ENCODE data around the gene KAZN. TPM values are rescaled to one million over a fixed set of nuclear protein-coding genes. Genes with fewer than 3 reads are reported as not detected.

KAZN gene
- total and polyA plus RNA-seq, 9 donors = 5.1 to 17.4 (median 14.3) TPM

DNA sequence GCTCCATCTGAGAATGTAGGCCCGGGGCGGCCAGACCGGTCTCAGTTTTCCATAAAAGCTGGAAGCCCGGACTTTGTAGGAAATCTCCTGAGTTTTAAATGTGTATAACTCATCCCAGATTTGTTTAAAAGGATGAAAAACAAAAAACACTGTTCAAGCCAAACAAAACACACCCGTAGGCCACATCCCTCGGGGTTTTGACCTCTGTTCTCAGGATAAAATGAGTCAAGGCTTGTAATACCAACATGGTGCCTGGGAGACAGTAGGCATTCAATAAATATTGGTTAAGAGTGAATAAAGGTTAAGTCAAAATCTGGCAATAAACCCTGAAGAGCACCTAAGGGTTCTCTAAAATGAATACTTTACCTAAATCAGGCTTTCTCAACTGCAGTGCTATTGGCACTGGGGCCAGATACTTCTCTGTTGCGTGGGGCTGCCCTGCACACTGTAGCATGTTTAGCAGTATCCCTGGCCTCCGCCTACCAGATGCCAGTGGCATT, 55.0 kb downstream of the KAZN start:
- no peaks in the 10 kb centered on the region for H3K36me3 ChIP-seq (ENCODE audit: control insufficient read depth, insufficient read depth, low read length)
- no peak overlapping the region for H3K4me3 ChIP-seq (ENCODE audit: low read length)
- peak; percentile 37 for DNase-seq
- 86% methylated on average over 2 of the region's 8 CpGs for WGBS (ENCODE audit: insufficient coverage)
- H3K4me1 ChIP-seq (ENCODE audit: control insufficient read depth, insufficient read depth, low read length) = peaks cover 2% of the 10 kb centered on the region
- H3K27ac ChIP-seq (ENCODE audit: low read length) = no peak overlapping the region
- H3K9me3 ChIP-seq (replicated peaks; ENCODE audit: control insufficient read depth, low read depth, low read length) = no peaks in the 10 kb centered on the region
- H3K27me3 ChIP-seq (ENCODE audit: control insufficient read depth, insufficient read depth, low read length) = no peaks in the 10 kb centered on the region

DNA sequence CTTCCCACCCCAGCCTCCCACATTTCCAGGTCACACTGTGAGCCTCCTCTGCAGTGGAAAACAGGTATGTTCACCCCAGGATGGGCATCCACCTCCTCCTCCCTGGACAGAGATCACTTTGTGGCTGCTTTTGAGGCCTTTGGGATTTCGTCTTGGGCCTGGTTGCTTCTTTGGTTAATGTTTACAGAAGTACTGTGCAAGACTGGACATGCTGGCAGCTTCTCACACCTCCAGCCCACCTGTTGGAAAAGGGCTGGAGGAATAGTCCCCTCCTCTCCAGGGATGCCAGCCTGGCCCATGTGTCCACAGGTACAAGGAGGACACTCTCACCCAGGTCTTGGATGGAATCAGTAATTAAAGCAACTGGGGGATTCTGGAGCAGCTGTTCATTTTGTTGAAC, 56.1 kb downstream of the KAZN start:
- DNase-seq = no peak
- H3K27ac ChIP-seq (ENCODE audit: low read length) = no peak overlapping the region
- no peaks in the 10 kb centered on the region for H3K9me3 ChIP-seq (replicated peaks; ENCODE audit: control insufficient read depth, low read depth, low read length)
- WGBS (ENCODE audit: insufficient coverage) = no CpG with 5 or more reads among the region's 1 CpG
- no peaks in the 10 kb centered on the region for H3K36me3 ChIP-seq (ENCODE audit: control insufficient read depth, insufficient read depth, low read length)
- H3K4me3 ChIP-seq (ENCODE audit: low read length) = no peak overlapping the region
- H3K4me1 ChIP-seq (ENCODE audit: control insufficient read depth, insufficient read depth, low read length) = no peaks in the 10 kb centered on the region
- no peaks in the 10 kb centered on the region for H3K27me3 ChIP-seq (ENCODE audit: control insufficient read depth, insufficient read depth, low read length)

DNA sequence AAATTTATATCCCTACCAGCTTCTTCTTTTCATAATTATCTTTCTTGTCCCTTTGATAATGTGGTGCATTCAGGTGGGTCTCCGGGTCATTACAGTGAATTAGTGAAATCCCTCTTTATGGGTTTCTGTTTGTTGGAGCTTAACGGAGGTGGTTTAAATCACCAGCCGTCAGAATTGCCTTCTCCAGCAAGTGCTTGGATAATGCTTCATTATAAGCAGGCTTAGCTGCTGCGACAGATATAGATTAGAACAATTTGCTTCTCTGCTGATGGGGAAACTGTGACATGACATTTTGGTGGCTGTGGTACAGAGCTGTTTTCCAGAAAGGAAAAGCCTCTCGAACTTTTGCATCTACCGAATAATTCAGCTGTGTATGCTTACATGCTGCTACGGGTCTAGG, 56.9 kb downstream of the KAZN start:
- no peaks in the 10 kb centered on the region for H3K27me3 ChIP-seq (ENCODE audit: control insufficient read depth, insufficient read depth, low read length)
- H3K36me3 ChIP-seq (ENCODE audit: control insufficient read depth, insufficient read depth, low read length) = no peaks in the 10 kb centered on the region
- H3K27ac ChIP-seq (ENCODE audit: low read length) = no peak overlapping the region
- H3K4me3 ChIP-seq (ENCODE audit: low read length) = no peak overlapping the region
- no peak for DNase-seq
- no peaks in the 10 kb centered on the region for H3K9me3 ChIP-seq (replicated peaks; ENCODE audit: control insufficient read depth, low read depth, low read length)
- H3K4me1 ChIP-seq (ENCODE audit: control insufficient read depth, insufficient read depth, low read length) = peaks cover 3% of the 10 kb centered on the region
- 61% methylated on average over 6 of the region's 7 CpGs for WGBS (ENCODE audit: insufficient coverage)

DNA sequence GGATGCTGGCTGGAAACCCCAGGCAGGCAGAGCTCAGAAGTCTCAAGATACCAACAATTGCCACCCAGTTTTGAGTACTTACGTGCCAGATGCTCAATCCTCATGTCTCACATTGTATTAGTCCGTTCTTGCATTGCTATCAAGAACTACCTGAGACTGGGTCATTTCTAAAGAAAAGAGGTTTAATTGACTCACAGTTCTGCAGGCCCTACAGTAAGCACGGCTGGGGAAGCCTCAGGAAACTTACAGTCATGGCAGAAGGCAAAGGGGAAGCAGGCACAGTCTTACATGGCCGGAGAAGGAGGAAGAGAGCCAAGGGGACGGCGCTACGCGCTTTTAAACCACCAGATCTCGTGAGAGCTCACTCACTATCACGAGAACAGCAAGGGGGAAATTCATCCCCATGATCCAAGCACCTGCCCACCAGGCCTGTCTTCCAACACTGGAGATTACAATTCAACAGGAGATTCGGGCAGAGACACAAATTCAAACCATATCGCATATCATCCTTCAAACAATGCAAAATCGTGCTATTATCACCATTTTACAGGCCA, 58.0 kb downstream of the KAZN start:
- peaks cover 10% of the 10 kb centered on the region for H3K4me1 ChIP-seq (ENCODE audit: control insufficient read depth, insufficient read depth, low read length)
- H3K9me3 ChIP-seq (replicated peaks; ENCODE audit: control insufficient read depth, low read depth, low read length) = no peaks in the 10 kb centered on the region
- no peaks in the 10 kb centered on the region for H3K27me3 ChIP-seq (ENCODE audit: control insufficient read depth, insufficient read depth, low read length)
- DNase-seq = no peak
- H3K4me3 ChIP-seq (ENCODE audit: low read length) = no peak overlapping the region
- no peak overlapping the region for H3K27ac ChIP-seq (ENCODE audit: low read length)
- H3K36me3 ChIP-seq (ENCODE audit: control insufficient read depth, insufficient read depth, low read length) = no peaks in the 10 kb centered on the region
- WGBS (ENCODE audit: insufficient coverage) = 89% methylated on average over 5 of the region's 13 CpGs

DNA sequence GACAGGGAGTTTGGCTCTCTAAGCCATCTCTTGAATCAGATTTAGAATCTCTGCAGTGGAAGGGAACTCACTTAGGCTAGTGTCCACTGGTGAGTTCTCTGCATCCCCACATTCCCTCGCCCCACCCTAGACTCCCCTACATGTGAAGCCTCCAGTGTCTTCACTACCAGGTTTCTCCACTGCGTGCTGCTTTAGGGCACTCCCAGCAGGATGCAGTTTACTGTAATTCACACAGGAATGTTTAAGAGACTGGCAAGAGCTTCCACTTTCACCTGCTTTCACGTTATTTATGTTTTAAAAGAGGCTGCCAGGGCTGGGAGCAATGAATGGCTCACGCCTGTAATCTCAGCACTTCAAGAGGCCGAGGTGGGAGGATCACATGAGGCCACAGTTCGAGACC, 60.2 kb downstream of the KAZN start:
- no peaks in the 10 kb centered on the region for H3K36me3 ChIP-seq (ENCODE audit: control insufficient read depth, insufficient read depth, low read length)
- DNase-seq = no peak
- H3K9me3 ChIP-seq (replicated peaks; ENCODE audit: control insufficient read depth, low read depth, low read length) = no peaks in the 10 kb centered on the region
- H3K27me3 ChIP-seq (ENCODE audit: control insufficient read depth, insufficient read depth, low read length) = peaks cover 2% of the 10 kb centered on the region
- peaks cover 15% of the 10 kb centered on the region for H3K4me1 ChIP-seq (ENCODE audit: control insufficient read depth, insufficient read depth, low read length)
- no peak overlapping the region for H3K27ac ChIP-seq (ENCODE audit: low read length)
- no peak overlapping the region for H3K4me3 ChIP-seq (ENCODE audit: low read length)
- 94% methylated on average over 3 of the region's 6 CpGs for WGBS (ENCODE audit: insufficient coverage)

DNA sequence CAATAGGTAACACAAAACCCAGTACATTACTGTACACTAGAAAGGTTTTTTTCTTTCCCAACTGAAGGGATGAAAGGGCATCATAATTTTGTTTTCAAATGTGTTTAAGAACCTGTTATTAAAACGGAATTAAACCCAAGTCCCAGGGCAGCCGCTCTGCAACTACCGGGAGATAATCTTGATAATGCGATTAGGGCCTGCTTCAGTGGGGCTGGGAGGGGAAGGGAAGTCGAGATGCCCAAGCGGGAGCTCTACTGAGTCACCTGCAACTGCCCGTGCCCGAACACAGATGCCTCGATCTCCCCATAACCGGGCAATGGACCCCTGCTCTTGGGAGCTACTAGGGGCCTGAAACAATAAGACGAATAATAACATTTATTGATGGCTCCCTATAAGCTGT, 61.4 kb downstream of the KAZN start:
- 91% methylated on average over 8 of the region's 11 CpGs for WGBS (ENCODE audit: insufficient coverage)
- no peak overlapping the region for H3K4me3 ChIP-seq (ENCODE audit: low read length)
- H3K27ac ChIP-seq (ENCODE audit: low read length) = no peak overlapping the region
- no peaks in the 10 kb centered on the region for H3K9me3 ChIP-seq (replicated peaks; ENCODE audit: control insufficient read depth, low read depth, low read length)
- no peak for DNase-seq
- peaks cover 15% of the 10 kb centered on the region for H3K4me1 ChIP-seq (ENCODE audit: control insufficient read depth, insufficient read depth, low read length)
- no peaks in the 10 kb centered on the region for H3K36me3 ChIP-seq (ENCODE audit: control insufficient read depth, insufficient read depth, low read length)
- peaks cover 2% of the 10 kb centered on the region for H3K27me3 ChIP-seq (ENCODE audit: control insufficient read depth, insufficient read depth, low read length)

DNA sequence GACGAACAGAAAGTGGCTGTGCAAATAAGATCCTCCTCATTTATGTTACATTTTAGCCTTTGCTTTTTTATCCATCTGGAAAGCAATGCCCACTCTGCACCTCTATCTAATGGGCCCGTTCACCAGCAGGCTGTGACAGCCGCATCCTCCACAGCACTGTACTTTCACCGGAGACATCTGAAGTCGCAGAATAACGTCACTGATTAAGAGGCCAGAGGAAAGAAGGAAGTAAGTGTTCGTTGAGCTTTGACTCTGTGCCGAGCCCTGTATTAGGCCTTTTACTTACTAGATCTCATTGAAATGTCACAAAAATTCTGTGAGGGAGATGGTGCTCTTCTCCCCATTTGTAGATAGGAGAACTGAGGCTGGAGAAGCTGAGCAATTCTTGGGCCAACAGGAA, 62.3 kb downstream of the KAZN start:
- Histone ChIP-seq H3K9me3 (replicated peaks; ENCODE audit: control insufficient read depth, low read depth, low read length) (no peaks in the 10 kb centered on the region), H3K4me1 (ENCODE audit: control insufficient read depth, insufficient read depth, low read length) (peaks cover 15% of the 10 kb centered on the region), H3K4me3 (ENCODE audit: low read length) (no peak overlapping the region), H3K36me3 (ENCODE audit: control insufficient read depth, insufficient read depth, low read length) (no peaks in the 10 kb centered on the region), H3K27me3 (ENCODE audit: control insufficient read depth, insufficient read depth, low read length) (peaks cover 2% of the 10 kb centered on the region), H3K27ac (ENCODE audit: low read length) (peak overlapping the region; percentile 56)
- WGBS (ENCODE audit: insufficient coverage) = 74% methylated on average over 3 of the region's 8 CpGs
- peak; percentile 72 for DNase-seq

DNA sequence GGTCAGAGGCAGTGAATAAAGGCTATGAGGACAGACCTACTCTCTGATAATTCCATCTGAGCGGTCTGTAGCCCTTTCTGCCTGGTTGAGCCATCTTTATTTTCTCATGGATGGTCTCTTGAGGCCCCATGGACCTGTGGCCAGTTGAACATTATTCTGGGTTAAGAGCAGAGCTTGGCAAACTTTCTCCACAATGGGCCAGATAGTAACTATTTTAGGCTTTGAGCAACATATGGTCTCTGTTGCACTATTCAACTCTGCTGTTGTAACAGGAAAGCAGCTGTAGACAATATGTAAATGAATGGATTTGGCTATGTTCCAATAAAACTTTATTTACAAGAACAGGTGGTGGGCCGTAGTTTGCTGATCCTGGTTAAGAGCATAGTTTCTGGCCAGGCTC, 62.7 kb downstream of the KAZN start:
- peak; percentile 95 for DNase-seq
- Histone ChIP-seq H3K36me3 (ENCODE audit: control insufficient read depth, insufficient read depth, low read length) (no peaks in the 10 kb centered on the region), H3K27me3 (ENCODE audit: control insufficient read depth, insufficient read depth, low read length) (peaks cover 2% of the 10 kb centered on the region), H3K27ac (ENCODE audit: low read length) (peak overlapping the region; percentile 56), H3K4me3 (ENCODE audit: low read length) (no peak overlapping the region), H3K9me3 (replicated peaks; ENCODE audit: control insufficient read depth, low read depth, low read length) (no peaks in the 10 kb centered on the region), H3K4me1 (ENCODE audit: control insufficient read depth, insufficient read depth, low read length) (peaks cover 15% of the 10 kb centered on the region)
- WGBS (ENCODE audit: insufficient coverage) = no CpG with 5 or more reads among the region's 2 CpGs

DNA sequence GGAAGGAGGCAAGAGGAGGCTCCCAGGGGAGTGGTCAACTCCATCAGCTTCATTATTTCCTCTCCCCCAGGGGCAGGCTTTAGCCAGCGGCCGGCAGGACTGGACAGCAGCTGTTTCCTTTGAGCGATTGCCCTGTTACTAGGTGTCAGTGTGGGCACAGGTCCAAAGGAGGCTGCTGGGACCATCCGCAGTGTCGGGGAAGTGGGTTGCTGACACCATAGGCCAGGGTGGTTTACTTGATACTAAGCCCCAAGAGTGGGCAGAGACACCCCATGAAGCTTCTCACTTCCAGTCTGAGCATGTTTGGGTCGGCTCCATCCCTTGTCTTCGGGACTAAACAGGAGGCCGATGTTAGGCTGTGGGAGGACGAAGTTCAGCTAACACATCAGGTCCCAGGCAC, 63.6 kb downstream of the KAZN start:
- Histone ChIP-seq H3K27me3 (ENCODE audit: control insufficient read depth, insufficient read depth, low read length) (peaks cover 5% of the 10 kb centered on the region), H3K9me3 (replicated peaks; ENCODE audit: control insufficient read depth, low read depth, low read length) (no peaks in the 10 kb centered on the region), H3K27ac (ENCODE audit: low read length) (no peak overlapping the region), H3K4me1 (ENCODE audit: control insufficient read depth, insufficient read depth, low read length) (peaks cover 16% of the 10 kb centered on the region), H3K36me3 (ENCODE audit: control insufficient read depth, insufficient read depth, low read length) (no peaks in the 10 kb centered on the region), H3K4me3 (ENCODE audit: low read length) (no peak overlapping the region)
- 38% methylated on average over 2 of the region's 9 CpGs for WGBS (ENCODE audit: insufficient coverage)
- DNase-seq = peak; percentile 30

DNA sequence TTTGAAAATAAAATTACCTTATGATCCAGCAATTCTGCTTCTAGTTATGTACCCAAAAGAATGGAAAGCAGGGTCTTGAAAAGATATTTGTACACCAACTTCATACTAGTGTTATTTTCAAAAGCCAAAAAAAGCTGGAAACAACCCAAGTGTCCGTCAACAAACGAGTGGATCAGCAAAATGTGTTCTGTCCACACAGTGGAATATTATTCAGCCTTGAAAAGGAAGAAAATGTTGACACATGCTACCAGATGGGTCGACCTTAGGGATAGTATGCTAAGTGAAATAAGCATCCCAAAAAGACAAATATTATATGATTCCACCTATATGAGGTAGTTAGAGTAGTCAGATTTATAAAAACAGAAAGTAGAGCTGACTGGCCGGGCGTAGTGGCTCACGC, 65.3 kb downstream of the KAZN start:
- no CpG with 5 or more reads among the region's 6 CpGs for whole genome bisulfite sequencing (ENCODE audit: insufficient coverage)
- peaks cover 29% of the 10 kb centered on the region for H3K4me1 ChIP-seq (ENCODE audit: control insufficient read depth, insufficient read depth, low read length)

DNA sequence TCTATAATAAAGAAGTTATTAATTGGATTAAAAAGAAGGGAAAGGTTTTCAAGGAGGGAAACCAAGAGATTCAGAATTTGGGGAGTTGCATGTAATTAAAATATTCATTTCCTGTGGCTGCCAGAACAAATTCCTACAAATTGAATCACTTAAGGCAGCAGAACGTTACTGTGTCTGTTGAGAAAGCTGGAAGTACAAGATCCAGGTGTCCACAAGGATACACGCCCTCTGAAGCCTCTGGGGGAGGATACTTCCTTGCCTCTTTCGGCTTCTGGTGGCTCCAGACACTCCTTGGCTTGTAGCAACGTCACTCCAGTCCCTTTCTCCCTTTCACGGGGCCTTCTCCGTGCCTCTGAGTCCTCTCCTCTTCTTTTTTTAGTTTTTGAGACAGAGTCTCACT, 67.9 kb downstream of the KAZN start:
- WGBS (ENCODE audit: insufficient coverage) = 72% methylated on average over 5 of the region's 6 CpGs
- no peaks in the 10 kb centered on the region for H3K36me3 ChIP-seq (ENCODE audit: control insufficient read depth, insufficient read depth, low read length)
- no peak for DNase-seq
- peaks cover 9% of the 10 kb centered on the region for H3K27me3 ChIP-seq (ENCODE audit: control insufficient read depth, insufficient read depth, low read length)
- H3K4me1 ChIP-seq (ENCODE audit: control insufficient read depth, insufficient read depth, low read length) = peaks cover 20% of the 10 kb centered on the region
- H3K27ac ChIP-seq (ENCODE audit: low read length) = no peak overlapping the region
- H3K9me3 ChIP-seq (replicated peaks; ENCODE audit: control insufficient read depth, low read depth, low read length) = no peaks in the 10 kb centered on the region
- H3K4me3 ChIP-seq (ENCODE audit: low read length) = no peak overlapping the region

More for the DNA sequence above, 65.3 kb downstream of the KAZN start:
- DNase-seq = no peak
- no peaks in the 10 kb centered on the region for H3K36me3 ChIP-seq (ENCODE audit: control insufficient read depth, insufficient read depth, low read length)
- H3K27ac ChIP-seq (ENCODE audit: low read length) = no peak overlapping the region
- H3K27me3 ChIP-seq (ENCODE audit: control insufficient read depth, insufficient read depth, low read length) = peaks cover 9% of the 10 kb centered on the region
- no peaks in the 10 kb centered on the region for H3K9me3 ChIP-seq (replicated peaks; ENCODE audit: control insufficient read depth, low read depth, low read length)
- no peak overlapping the region for H3K4me3 ChIP-seq (ENCODE audit: low read length)
